ENCODE results near the gene UBASH3B. TPM values are rescaled to one million over a fixed set of nuclear protein-coding genes. Genes with fewer than 3 reads are reported as not detected.

The UBASH3B gene
- total and polyA plus RNA-seq, 2 of the 13 experiments (the other 11 are each of a cell fraction or from before 2014, with no cell fraction given), result 4.4 to 7.6 TPM

DNA sequence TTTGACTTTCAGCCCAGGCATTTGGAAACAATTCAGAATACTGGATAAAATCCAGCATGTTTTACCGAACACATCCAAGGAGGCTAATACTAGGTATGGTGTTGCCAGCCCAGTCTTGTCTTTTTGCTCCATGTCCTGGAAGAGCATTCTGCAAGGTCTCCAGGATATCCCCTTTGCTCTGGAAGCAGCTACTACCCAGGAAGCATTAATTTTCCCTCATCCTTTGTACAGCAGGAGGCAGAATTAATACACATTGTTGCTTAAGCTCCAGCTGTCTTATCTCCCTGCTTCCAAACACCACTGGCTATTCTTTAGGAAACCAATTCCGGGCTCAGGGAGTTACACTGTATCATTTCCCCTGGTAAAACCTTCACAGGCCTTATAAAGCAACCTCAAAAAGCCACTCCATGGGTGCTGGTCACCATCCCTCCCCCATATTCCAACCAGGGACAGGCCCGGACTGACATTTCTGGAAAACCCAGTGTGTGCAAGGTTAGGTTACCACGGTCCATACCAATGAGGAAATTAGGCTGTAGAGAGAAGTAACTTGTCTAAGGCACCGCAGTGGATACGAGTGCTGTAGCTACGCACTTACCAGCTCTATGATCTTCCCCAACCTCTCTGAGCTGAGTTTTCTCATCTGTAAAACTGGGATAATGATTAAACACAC, 1.5 kb upstream of the UBASH3B start:
- H3K27me3 ChIP-seq (ENCODE audit: control insufficient read depth in 1 of 2, insufficient read depth in 2 of 2, low read length in 2 of 2), result peaks cover 0 to 19% of the 10 kb centered on the region in 2 experiments; a peak in 4 of 5 replicates
- no TSS peak for BruUV-seq (replicated peaks)
- no peak overlapping the region for H3K9ac ChIP-seq (ENCODE audit: insufficient read depth, low read depth, low read length)
- POLR2A ChIA-PET, result interaction anchor here (1.1 kb wide), 1 partner anchor 11 kb away, joined by 6 read pairs; no protein-coding TSS in a partner anchor
- H3K4me2 ChIP-seq (ENCODE audit: low read depth, low read length), result peak overlapping the region; percentile 19; the same call in 1 of the 2 replicates
- H3K4me3 ChIP-seq (replicated peaks in 1 of 3; ENCODE audit: insufficient read depth in 1 of 3, low read depth in 2 of 3, low read length in 3 of 3), result no peak overlapping the region
- H3K9me3 ChIP-seq (ENCODE audit: low read length), result no peaks in the 10 kb centered on the region
- TF ChIP-seq STAG1 (CRISPR knock-in tag; IDR thresholded peaks at IDR 0.05) (peak; percentile 43), MAFG (CRISPR knock-in tag; IDR thresholded peaks at IDR 0.05) (no peak), HNRNPH1 (optimal IDR thresholded peaks at IDR 0.05; ENCODE audit: low read depth, low read length) (no peak), U2AF2 (IDR thresholded peaks at IDR 0.05; ENCODE audit: low read depth, low read length) (no peak)
- TF ChIP-seq, protein P1, sequence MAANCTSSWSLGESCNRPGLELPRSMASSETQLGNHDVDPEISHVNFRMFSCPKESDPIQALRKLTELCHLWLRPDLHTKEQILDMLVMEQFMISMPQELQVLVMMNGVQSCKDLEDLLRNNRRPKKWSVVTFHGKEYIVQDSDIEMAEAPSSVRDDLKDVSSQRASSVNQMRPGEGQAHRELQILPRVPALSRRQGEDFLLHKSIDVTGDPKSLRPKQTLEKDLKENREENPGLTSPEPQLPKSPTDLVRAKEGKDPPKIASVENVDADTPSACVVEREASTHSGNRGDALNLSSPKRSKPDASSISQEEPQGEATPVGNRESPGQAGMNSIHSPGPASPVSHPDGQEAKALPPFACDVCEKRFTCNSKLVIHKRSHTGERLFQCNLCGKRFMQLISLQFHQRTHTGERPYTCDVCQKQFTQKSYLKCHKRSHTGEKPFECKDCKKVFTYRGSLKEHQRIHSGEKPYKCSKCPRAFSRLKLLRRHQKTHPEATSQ (CRISPR knock-in tag; IDR thresholded peaks at IDR 0.05; ENCODE audit: borderline replicate concordance), result no peak
- TF ChIP-seq, protein P2, sequence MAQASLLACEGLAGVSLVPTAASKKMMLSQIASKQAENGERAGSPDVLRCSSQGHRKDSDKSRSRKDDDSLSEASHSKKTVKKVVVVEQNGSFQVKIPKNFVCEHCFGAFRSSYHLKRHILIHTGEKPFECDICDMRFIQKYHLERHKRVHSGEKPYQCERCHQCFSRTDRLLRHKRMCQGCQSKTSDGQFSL (CRISPR knock-in tag; IDR thresholded peaks at IDR 0.05), result no peak
- TF ChIP-seq, protein P3, sequence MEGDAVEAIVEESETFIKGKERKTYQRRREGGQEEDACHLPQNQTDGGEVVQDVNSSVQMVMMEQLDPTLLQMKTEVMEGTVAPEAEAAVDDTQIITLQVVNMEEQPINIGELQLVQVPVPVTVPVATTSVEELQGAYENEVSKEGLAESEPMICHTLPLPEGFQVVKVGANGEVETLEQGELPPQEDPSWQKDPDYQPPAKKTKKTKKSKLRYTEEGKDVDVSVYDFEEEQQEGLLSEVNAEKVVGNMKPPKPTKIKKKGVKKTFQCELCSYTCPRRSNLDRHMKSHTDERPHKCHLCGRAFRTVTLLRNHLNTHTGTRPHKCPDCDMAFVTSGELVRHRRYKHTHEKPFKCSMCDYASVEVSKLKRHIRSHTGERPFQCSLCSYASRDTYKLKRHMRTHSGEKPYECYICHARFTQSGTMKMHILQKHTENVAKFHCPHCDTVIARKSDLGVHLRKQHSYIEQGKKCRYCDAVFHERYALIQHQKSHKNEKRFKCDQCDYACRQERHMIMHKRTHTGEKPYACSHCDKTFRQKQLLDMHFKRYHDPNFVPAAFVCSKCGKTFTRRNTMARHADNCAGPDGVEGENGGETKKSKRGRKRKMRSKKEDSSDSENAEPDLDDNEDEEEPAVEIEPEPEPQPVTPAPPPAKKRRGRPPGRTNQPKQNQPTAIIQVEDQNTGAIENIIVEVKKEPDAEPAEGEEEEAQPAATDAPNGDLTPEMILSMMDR (CRISPR knock-in tag; IDR thresholded peaks at IDR 0.05), result peak; percentile 27; the same call in 1 of the 2 replicates
- H3K36me3 ChIP-seq (replicated peaks in 1 of 2; ENCODE audit: control insufficient read depth in 1 of 2, insufficient read depth in 2 of 2, low read length in 2 of 2), result no peaks in the 10 kb centered on the region
- H3K4me1 ChIP-seq (ENCODE audit: insufficient read depth, low read length), result peaks cover 34% of the 10 kb centered on the region
- CTCF ChIA-PET (ENCODE audit: low intra/inter-chr PET ratio, low total read pairs), result no interaction called here
- no peak overlapping the region for H2AFZ ChIP-seq (ENCODE audit: low read length)
- in situ Hi-C loops (cut with HindIII; ENCODE audit: extremely low pct_ligation_motif_present, low pct_unique_long_range_greater_than_20kb) (no loop called here), intact Hi-C loops (cut with micrococcal nuclease; ENCODE audit: unreplicated experiment) (no loop called here)
- H3K79me2 ChIP-seq (ENCODE audit: insufficient read depth, low read length), result peaks cover 4% of the 10 kb centered on the region
- no peak for ATAC-seq
- no peak overlapping the region for H3K27ac ChIP-seq (ENCODE audit: extremely low read length, insufficient read depth, low read length)
- DNase-seq (ENCODE audit: low spot score), result no peak
- WGBS (ENCODE audit: low lambda C conversion rate), result 23% methylated on average over 7 of the region's 7 CpGs
- H4K20me1 ChIP-seq (ENCODE audit: insufficient read depth, low read length), result no peaks in the 10 kb centered on the region
- FAIRE-seq, result no peak

Measured in HepG2 (cell line).